NCI-H2107 (cell line): ENCODE data around the gene PPP1R14D.
A peak's percentile ranks its signal among the peaks of the same experiment; 100 is the strongest.

ENCODE experiments used
- DNase-seq: peaks from one replicate; lab custom pipeline; 2025; lab: John Stamatoyannopoulos, UW

The PPP1R14D gene

GRCh38 chr15:40782609-40783227, 45.8 kb downstream of the PPP1R14D start:
- DNase-seq: peak; percentile 70

- no peak for DNase-seq
Measured at GRCh38 chr15:40776537-40777141, 51.9 kb downstream of the PPP1R14D start.

GRCh38 chr15:40775740-40776536, 52.6 kb downstream of the PPP1R14D start:
- DNase-seq: no peak

GRCh38 chr15:40775007-40775406, 53.5 kb downstream of the PPP1R14D start:
- DNase-seq: no peak

GRCh38 chr15:40773902-40774301, 54.6 kb downstream of the PPP1R14D start:
- DNase-seq: no peak

GRCh38 chr15:40773496-40773895, 55.0 kb downstream of the PPP1R14D start:
- no peak for DNase-seq

- no peak for DNase-seq
Measured at GRCh38 chr15:40772014-40772413, 56.5 kb downstream of the PPP1R14D start.

- no peak for DNase-seq
Measured at GRCh38 chr15:40771242-40771641, 57.3 kb downstream of the PPP1R14D start.

GRCh38 chr15:40770147-40770721, 58.3 kb downstream of the PPP1R14D start:
- no peak for DNase-seq

GRCh38 chr15:40769274-40770146, 59.0 kb downstream of the PPP1R14D start, which contains the start of gene C15orf62:
TSS of gene C15orf62 (plus strand) at chr15:40769980. CDS start at chr15:40770496, 516 bp downstream.
- DNase-seq: no peak

- DNase-seq: no peak
Measured at GRCh38 chr15:40768521-40769273, 59.8 kb downstream of the PPP1R14D start.

GRCh38 chr15:40767838-40768500, 60.5 kb downstream of the PPP1R14D start:
- no peak for DNase-seq

GRCh38 chr15:40766906-40767837, 61.3 kb downstream of the PPP1R14D start:
- DNase-seq: no peak

- no peak for DNase-seq
Measured at GRCh38 chr15:40766194-40766815, 62.2 kb downstream of the PPP1R14D start.
